MM.1S (cell line): Measurements from ENCODE around the gene AIP.
"Not testable (repeated sequence)": the region's sequence is repeated elsewhere in the genome, so short reads cannot be mapped to it uniquely, and the experiment has no call there.

Experiments used
- DNase-seq: peaks from one replicate; pipeline ENCODE4 v3.0.0-alpha.2; 2015
- H2AFZ ChIP-seq: fragments of 300-600 bp; sonication (generic); 2 replicates; pipeline ENCODE4 v1.6.0; 2016; ENCODE audit warnings: antibody characterized with exemption, low read length
- H3F3A ChIP-seq: fragments of 300-600 bp; sonication (generic); 2 replicates; pipeline ENCODE4 v1.6.1; 2016; ENCODE audit warnings: mild to moderate bottlenecking, antibody characterized with exemption, low read length, moderate library complexity, mixed read lengths; ENCODE audit not compliant: insufficient read depth
- H3K27ac ChIP-seq: fragments of 300-600 bp; sonication (generic); 2 replicates; pipeline ENCODE4 v1.5.1; 2016; ENCODE audit warnings: mild to moderate bottlenecking, low read length
- H3K27me3 ChIP-seq: fragments of 300-600 bp; sonication (generic); replicated peaks from 2 replicates; pipeline ENCODE4 v1.6.0; 2016; ENCODE audit warnings: low read length; ENCODE audit not compliant: insufficient read depth
- H3K36me3 ChIP-seq: fragments of 300-600 bp; sonication (generic); replicated peaks from 2 replicates; pipeline ENCODE4 v1.6.1; 2016; ENCODE audit warnings: mild to moderate bottlenecking, low read length, mixed read lengths; ENCODE audit not compliant: insufficient read depth
- H3K4me1 ChIP-seq: fragments of 300-600 bp; sonication (generic); 2 replicates; pipeline ENCODE4 v1.6.1; 2016; ENCODE audit warnings: low read length, mixed read lengths
- H3K4me2 ChIP-seq: fragments of 300-600 bp; sonication (generic); 2 replicates; pipeline ENCODE4 v1.6.0; 2016; ENCODE audit warnings: low read depth, low read length
- H3K4me3 ChIP-seq: fragments of 300-600 bp; sonication (generic); 2 replicates; pipeline ENCODE4 v1.5.1; 2016; ENCODE audit warnings: low read length, mixed read lengths
- H3K79me2 ChIP-seq: fragments of 300-600 bp; sonication (generic); 2 replicates; pipeline ENCODE4 v1.6.1; 2016; ENCODE audit warnings: mixed run types, low read length, mixed read lengths
- H3K9ac ChIP-seq: fragments of 300-600 bp; sonication (generic); 2 replicates; pipeline ENCODE4 v1.6.1; 2016; ENCODE audit warnings: low read length, mixed read lengths
- H3K9me2 ChIP-seq: fragments of 300-600 bp; sonication (generic); replicated peaks from 2 replicates; pipeline ENCODE4 v1.6.1; 2016; ENCODE audit warnings: mild to moderate bottlenecking, low read length, mixed read lengths; ENCODE audit not compliant: insufficient read depth
- H3K9me3 ChIP-seq: fragments of 300-600 bp; sonication (generic); replicated peaks from 2 replicates; pipeline ENCODE4 v1.6.1; 2016; ENCODE audit warnings: mild to moderate bottlenecking, low read length, mixed read lengths; ENCODE audit not compliant: insufficient read depth
- H4K20me1 ChIP-seq: fragments of 300-600 bp; sonication (generic); 2 replicates; pipeline ENCODE4 v1.6.1; 2016; ENCODE audit warnings: mild to moderate bottlenecking, low read length, moderate library complexity, mixed read lengths; ENCODE audit not compliant: insufficient read depth
- CTCF ChIP-seq: fragments of 300-600 bp; sonication (generic); IDR thresholded peaks from 2 replicates; pipeline ENCODE4 v1.5.1; 2016; ENCODE audit warnings: antibody characterized with exemption, low read length, mixed read lengths
- EZH2 ChIP-seq: fragments of 300-600 bp; sonication (generic); optimal IDR thresholded peaks from 2 replicates; pipeline ENCODE3; 2017; ENCODE audit warnings: low read depth, mild to moderate bottlenecking, antibody characterized with exemption, low read length, mixed read lengths
- EZH2phosphoT487 ChIP-seq: fragments of 300-600 bp; sonication (generic); IDR thresholded peaks from 2 replicates; pipeline ENCODE4 v1.6.1; 2018; ENCODE audit warnings: antibody characterized with exemption, low read length

The AIP gene

GRCh38 chr11:67482275-67482826, 475 bp upstream of the AIP start:
- H4K20me1 ChIP-seq: no peaks in the 10 kb centered on the region
- no peaks in the 10 kb centered on the region for H3K9me3 ChIP-seq
- peaks cover 20% of the 10 kb centered on the region for H3K4me1 ChIP-seq
- TF ChIP-seq EZH2 (no peak), CTCF (no peak), EZH2phosphoT487 (no peak)
- H3K4me3 ChIP-seq: peak overlapping the region; percentile 67
- H3K27me3 ChIP-seq: peaks cover 21% of the 10 kb centered on the region
- H3K36me3 ChIP-seq: no peaks in the 10 kb centered on the region
- DNase-seq: no peak
- H3K27ac ChIP-seq: peak overlapping the region; percentile 38; the same call in 1 of the 2 replicates
- H3F3A ChIP-seq: no peaks in the 10 kb centered on the region
- H3K9me2 ChIP-seq: no peaks in the 10 kb centered on the region
- peak overlapping the region; percentile 56 for H3K4me2 ChIP-seq
- peak overlapping the region; percentile 90 for H2AFZ ChIP-seq
- H3K9ac ChIP-seq: peak overlapping the region; percentile 55; the same call in 1 of the 2 replicates
- peaks cover 26% of the 10 kb centered on the region for H3K79me2 ChIP-seq

GRCh38 chr11:67483831-67484665, 1.2 kb downstream of the AIP start:
- peaks cover 13% of the 10 kb centered on the region for H3K27me3 ChIP-seq
- peak overlapping the region; percentile 56; the same call in 1 of the 2 replicates for H3K4me2 ChIP-seq
- H3F3A ChIP-seq: no peaks in the 10 kb centered on the region
- no peaks in the 10 kb centered on the region for H4K20me1 ChIP-seq
- no peaks in the 10 kb centered on the region for H3K9me2 ChIP-seq
- peaks cover 20% of the 10 kb centered on the region for H3K4me1 ChIP-seq
- no peak for DNase-seq
- H3K27ac ChIP-seq: no peak overlapping the region
- H3K9ac ChIP-seq: no peak overlapping the region
- H3K79me2 ChIP-seq: peaks cover 26% of the 10 kb centered on the region
- H2AFZ ChIP-seq: no peak overlapping the region
- H3K9me3 ChIP-seq: no peaks in the 10 kb centered on the region
- TF ChIP-seq CTCF: no peak
- no peak for TF ChIP-seq EZH2
- TF ChIP-seq EZH2phosphoT487: no peak
- H3K36me3 ChIP-seq: no peaks in the 10 kb centered on the region
- no peak overlapping the region for H3K4me3 ChIP-seq

- DNase-seq: no peak
- H3K4me1 ChIP-seq: peaks cover 20% of the 10 kb centered on the region
- H3K9ac ChIP-seq: no peak overlapping the region
- no peaks in the 10 kb centered on the region for H4K20me1 ChIP-seq
- no peak overlapping the region for H3K4me3 ChIP-seq
- H3K27me3 ChIP-seq: peaks cover 5% of the 10 kb centered on the region
- H3K4me2 ChIP-seq: no peak overlapping the region
- H3K27ac ChIP-seq: no peak overlapping the region
- H3K9me2 ChIP-seq: no peaks in the 10 kb centered on the region
- no peak overlapping the region for H2AFZ ChIP-seq
- H3F3A ChIP-seq: no peaks in the 10 kb centered on the region
- H3K9me3 ChIP-seq: no peaks in the 10 kb centered on the region
- H3K79me2 ChIP-seq: peaks cover 26% of the 10 kb centered on the region
- no peaks in the 10 kb centered on the region for H3K36me3 ChIP-seq
- no peak for TF ChIP-seq EZH2phosphoT487
- TF ChIP-seq CTCF: no peak
- no peak for TF ChIP-seq EZH2
Measured at GRCh38 chr11:67484847-67485311, 2.1 kb downstream of the AIP start.

GRCh38 chr11:67485873-67486361, 3.1 kb downstream of the AIP start:
- Histone ChIP-seq H3K79me2 (peaks cover 26% of the 10 kb centered on the region), H3K4me1 (peaks cover 20% of the 10 kb centered on the region)
- not testable (repeated sequence) for H3K4me2 ChIP-seq, H3F3A ChIP-seq, DNase-seq, H4K20me1 ChIP-seq, H3K9me3 ChIP-seq, H3K36me3 ChIP-seq, H3K27me3 ChIP-seq, H3K27ac ChIP-seq, H3K9me2 ChIP-seq, H3K4me3 ChIP-seq, H3K9ac ChIP-seq, H2AFZ ChIP-seq
